ENCODE results near the gene NLRP3.

GRCh38 chr1:247431643-247432042, 15.7 kb downstream of the NLRP3 start:
- TF ChIP-seq CTCF (IDR thresholded peaks at IDR 0.05) (no peak), EZH2 (IDR thresholded peaks at IDR 0.05; ENCODE audit: borderline replicate concordance, insufficient read depth, low read depth, low read length, poor library complexity, severe bottlenecking) (no peak)
